ENCODE data around the gene SPNS3.
A peak's percentile ranks its signal among the peaks of the same experiment; 100 is the strongest.

Gene SPNS3

DNA sequence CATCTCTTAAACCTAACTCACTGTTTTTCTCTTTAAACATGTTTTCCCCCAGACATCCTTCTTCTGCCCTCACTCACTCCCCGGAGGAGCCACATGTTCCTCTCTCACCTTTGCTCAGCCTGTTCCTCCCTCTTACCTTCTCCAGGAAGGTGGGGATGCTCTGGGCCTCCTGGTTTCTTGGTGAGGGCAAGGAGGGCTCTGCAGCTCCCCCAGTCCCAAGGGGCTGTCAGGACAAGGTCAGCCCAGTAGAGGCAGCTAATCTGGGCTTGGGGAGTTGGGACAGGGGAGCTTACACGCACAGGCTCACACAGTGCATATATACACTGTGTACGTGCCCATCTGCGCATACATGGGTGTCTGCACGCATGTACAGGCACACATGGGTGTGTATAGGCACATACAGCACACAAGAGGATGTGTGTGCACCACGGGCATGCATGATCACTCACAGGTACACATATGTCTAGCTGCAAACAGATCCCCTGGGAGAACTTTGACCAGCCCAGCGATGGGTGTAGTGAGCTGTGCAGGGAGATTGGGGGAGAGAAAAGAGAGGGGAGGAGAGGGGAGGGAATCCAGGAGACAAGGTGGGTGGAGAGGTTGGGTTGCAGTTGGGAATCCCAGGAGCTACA, 28.6 kb upstream of the SPNS3 start:
- peak overlapping the region; percentile 84 for H3K18ac ChIP-seq (ENCODE audit: low read length)
- no peak overlapping the region for H4K91ac ChIP-seq (ENCODE audit: low read depth, low read length, poor library complexity)
- no peak overlapping the region for H4K8ac ChIP-seq (ENCODE audit: low read depth, low read length)
- peak overlapping the region; percentile 12 for H3K27ac ChIP-seq (replicated peaks; ENCODE audit: low read length)
- H2BK12ac ChIP-seq (ENCODE audit: low read length) = no peak overlapping the region
- H3K79me1 ChIP-seq (ENCODE audit: low read depth, low read length) = peaks cover 3% of the 10 kb centered on the region
- H2BK5ac ChIP-seq (ENCODE audit: low read length) = no peak overlapping the region
- H3K36me3 ChIP-seq (replicated peaks in 1 of 2; ENCODE audit: control insufficient read depth in 2 of 2, insufficient read depth in 2 of 2, low read length in 2 of 2) = no peaks in the 10 kb centered on the region
- H3K23ac ChIP-seq (ENCODE audit: low read depth, low read length, poor library complexity) = peak overlapping the region; percentile 47
- no peaks in the 10 kb centered on the region for H3K4me1 ChIP-seq (ENCODE audit: control insufficient read depth in 2 of 2, insufficient read depth in 1 of 2, low read depth in 1 of 2, low read length in 2 of 2)
- no peak overlapping the region for H3K4ac ChIP-seq (ENCODE audit: low read length)
- peak overlapping the region in 1 of 2 donors; percentile 26 for H3K4me3 ChIP-seq (ENCODE audit: low read length in 2 of 2)
- no peak overlapping the region for H2AFZ ChIP-seq (ENCODE audit: low read length)
- DNase-seq (ENCODE audit: low spot score) = no peak
- H2AK5ac ChIP-seq (ENCODE audit: low read depth, low read length) = no peak overlapping the region
- H3K9ac ChIP-seq (ENCODE audit: low read depth, low read length, poor library complexity) = peak overlapping the region; percentile 70
- no CpG with 5 or more reads among the region's 7 CpGs for WGBS, 2 donors (ENCODE audit: extremely low coverage in 2 of 2, insufficient read length in 2 of 2, insufficient replicate concordance in 1 of 2)
- H3K27me3 ChIP-seq (ENCODE audit: control insufficient read depth in 3 of 3, insufficient read depth in 3 of 3, low read depth in 1 of 3, low read length in 3 of 3) = no peaks in the 10 kb centered on the region
- H3K14ac ChIP-seq (ENCODE audit: low read length) = peak overlapping the region; percentile 41
- H3K4me2 ChIP-seq (ENCODE audit: insufficient read depth, low read length, poor library complexity, severe bottlenecking) = no peak overlapping the region
- H2BK120ac ChIP-seq (ENCODE audit: low read depth, low read length) = no peak overlapping the region
- H2BK15ac ChIP-seq (ENCODE audit: low read length) = peak overlapping the region; percentile 67
- H3K9me3 ChIP-seq (replicated peaks in 1 of 2; ENCODE audit: control insufficient read depth in 2 of 2, insufficient read depth in 1 of 2, low read depth in 1 of 2, low read length in 2 of 2) = no peaks in the 10 kb centered on the region

DNA sequence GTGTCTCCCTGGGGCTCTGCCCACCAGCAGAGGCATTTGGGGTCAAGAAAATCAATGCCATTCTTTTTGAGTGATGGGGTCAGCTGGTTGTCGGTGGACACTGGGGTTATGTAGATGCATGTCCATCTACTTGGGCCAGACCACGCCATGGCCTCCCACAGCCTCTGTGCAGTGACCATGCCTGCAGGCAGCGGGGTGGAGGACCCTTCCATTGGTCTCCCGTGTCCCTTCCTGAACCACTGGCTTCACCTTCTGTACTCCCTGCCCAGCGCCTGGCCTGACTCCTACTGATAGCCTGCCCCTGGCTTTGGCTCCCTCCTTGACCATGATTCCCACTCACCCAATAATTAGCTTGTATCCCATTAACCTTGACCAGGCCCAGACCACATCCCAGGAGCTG, 28.0 kb upstream of the SPNS3 start:
- no peak overlapping the region for H3K14ac ChIP-seq (ENCODE audit: low read length)
- H3K36me3 ChIP-seq (replicated peaks in 1 of 2; ENCODE audit: control insufficient read depth in 2 of 2, insufficient read depth in 2 of 2, low read length in 2 of 2) = no peaks in the 10 kb centered on the region
- H2BK12ac ChIP-seq (ENCODE audit: low read length) = no peak overlapping the region
- no peak overlapping the region for H3K18ac ChIP-seq (ENCODE audit: low read length)
- WGBS, 2 donors (ENCODE audit: extremely low coverage in 2 of 2, insufficient read length in 2 of 2, insufficient replicate concordance in 1 of 2) = no CpG with 5 or more reads among the region's 5 CpGs
- H3K27ac ChIP-seq (replicated peaks; ENCODE audit: low read length) = no peak overlapping the region
- no peak overlapping the region for H4K91ac ChIP-seq (ENCODE audit: low read depth, low read length, poor library complexity)
- peaks cover 3% of the 10 kb centered on the region for H3K79me1 ChIP-seq (ENCODE audit: low read depth, low read length)
- H3K4me3 ChIP-seq (ENCODE audit: low read length in 2 of 2) = peak overlapping the region in 1 of 2 donors; percentile 36
- H2AK5ac ChIP-seq (ENCODE audit: low read depth, low read length) = no peak overlapping the region
- H3K9me3 ChIP-seq (replicated peaks in 1 of 2; ENCODE audit: control insufficient read depth in 2 of 2, insufficient read depth in 1 of 2, low read depth in 1 of 2, low read length in 2 of 2) = no peaks in the 10 kb centered on the region
- H3K4me2 ChIP-seq (ENCODE audit: insufficient read depth, low read length, poor library complexity, severe bottlenecking) = no peak overlapping the region
- no peaks in the 10 kb centered on the region for H3K4me1 ChIP-seq (ENCODE audit: control insufficient read depth in 2 of 2, insufficient read depth in 1 of 2, low read depth in 1 of 2, low read length in 2 of 2)
- H3K27me3 ChIP-seq (ENCODE audit: control insufficient read depth in 3 of 3, insufficient read depth in 3 of 3, low read depth in 1 of 3, low read length in 3 of 3) = no peaks in the 10 kb centered on the region
- no peak overlapping the region for H3K23ac ChIP-seq (ENCODE audit: low read depth, low read length, poor library complexity)
- no peak overlapping the region for H2AFZ ChIP-seq (ENCODE audit: low read length)
- H2BK120ac ChIP-seq (ENCODE audit: low read depth, low read length) = no peak overlapping the region
- no peak overlapping the region for H3K9ac ChIP-seq (ENCODE audit: low read depth, low read length, poor library complexity)
- H2BK15ac ChIP-seq (ENCODE audit: low read length) = no peak overlapping the region
- H4K8ac ChIP-seq (ENCODE audit: low read depth, low read length) = no peak overlapping the region
- DNase-seq (ENCODE audit: low spot score) = no peak
- no peak overlapping the region for H3K4ac ChIP-seq (ENCODE audit: low read length)
- H2BK5ac ChIP-seq (ENCODE audit: low read length) = no peak overlapping the region

DNA sequence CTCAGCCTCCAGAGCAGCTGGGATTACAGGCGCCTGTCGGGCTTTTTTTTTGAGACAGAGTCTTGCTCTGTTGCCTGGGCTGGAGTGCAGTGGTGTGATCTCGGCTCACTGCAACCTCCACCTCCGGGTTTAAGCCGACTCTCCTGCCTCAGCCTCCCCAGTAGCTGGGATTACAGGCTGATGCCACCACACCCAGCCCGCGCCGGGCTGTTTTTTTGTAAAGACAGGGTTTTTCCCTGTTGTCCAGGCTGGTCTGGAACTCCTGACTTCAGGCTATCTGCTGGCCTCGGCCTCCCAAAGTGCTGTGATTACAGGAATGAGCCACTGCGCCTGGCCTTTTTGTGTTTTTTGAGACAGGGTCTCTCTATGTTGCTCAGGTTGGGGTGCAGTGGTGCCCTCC, 27.4 kb upstream of the SPNS3 start:
- Histone ChIP-seq H3K18ac (ENCODE audit: low read length) (no peak overlapping the region), H3K27ac (replicated peaks; ENCODE audit: low read length) (no peak overlapping the region), H2AK5ac (ENCODE audit: low read depth, low read length) (no peak overlapping the region), H3K4ac (ENCODE audit: low read length) (no peak overlapping the region), H4K8ac (ENCODE audit: low read depth, low read length) (no peak overlapping the region), H3K36me3 (replicated peaks in 1 of 2; ENCODE audit: control insufficient read depth in 2 of 2, insufficient read depth in 2 of 2, low read length in 2 of 2) (no peaks in the 10 kb centered on the region), H4K91ac (ENCODE audit: low read depth, low read length, poor library complexity) (no peak overlapping the region), H3K79me1 (ENCODE audit: low read depth, low read length) (peaks cover 3% of the 10 kb centered on the region), H2BK12ac (ENCODE audit: low read length) (no peak overlapping the region), H2AFZ (ENCODE audit: low read length) (no peak overlapping the region), H3K23ac (ENCODE audit: low read depth, low read length, poor library complexity) (no peak overlapping the region), H2BK15ac (ENCODE audit: low read length) (no peak overlapping the region), H2BK120ac (ENCODE audit: low read depth, low read length) (no peak overlapping the region), H3K9ac (ENCODE audit: low read depth, low read length, poor library complexity) (no peak overlapping the region), H3K4me1 (ENCODE audit: control insufficient read depth in 2 of 2, insufficient read depth in 1 of 2, low read depth in 1 of 2, low read length in 2 of 2) (no peaks in the 10 kb centered on the region), H3K4me2 (ENCODE audit: insufficient read depth, low read length, poor library complexity, severe bottlenecking) (no peak overlapping the region), H2BK5ac (ENCODE audit: low read length) (no peak overlapping the region), H3K27me3 (ENCODE audit: control insufficient read depth in 3 of 3, insufficient read depth in 3 of 3, low read depth in 1 of 3, low read length in 3 of 3) (no peaks in the 10 kb centered on the region), H3K14ac (ENCODE audit: low read length) (no peak overlapping the region), H3K9me3 (replicated peaks in 1 of 2; ENCODE audit: control insufficient read depth in 2 of 2, insufficient read depth in 1 of 2, low read depth in 1 of 2, low read length in 2 of 2) (no peaks in the 10 kb centered on the region), H3K4me3 (ENCODE audit: low read length in 2 of 2) (no peak overlapping the region)
- no CpG with 5 or more reads among the region's 10 CpGs for WGBS, 2 donors (ENCODE audit: extremely low coverage in 2 of 2, insufficient read length in 2 of 2, insufficient replicate concordance in 1 of 2)
- no peak for DNase-seq (ENCODE audit: low spot score)

DNA sequence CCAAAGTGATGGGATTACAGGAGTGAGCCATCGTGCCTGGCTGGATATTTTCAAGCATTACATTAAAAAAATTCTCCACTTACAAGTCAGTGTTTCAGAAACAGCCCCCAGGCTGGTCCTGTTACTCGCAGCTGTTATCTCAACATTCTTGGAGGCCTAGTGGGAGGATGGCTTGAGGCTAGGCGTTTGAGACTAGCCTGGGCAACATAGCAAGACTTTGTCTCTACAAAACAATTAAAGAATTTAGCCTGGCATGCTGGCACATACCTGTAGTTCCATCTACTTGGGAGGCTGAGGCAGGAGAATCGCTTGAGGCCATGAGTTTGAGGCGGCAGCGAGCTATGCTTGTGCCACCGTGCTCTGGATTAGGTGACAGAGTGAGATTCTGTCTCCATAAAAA, 26.5 kb upstream of the SPNS3 start:
- Histone ChIP-seq H3K79me1 (ENCODE audit: low read depth, low read length) (peaks cover 3% of the 10 kb centered on the region), H3K9ac (ENCODE audit: low read depth, low read length, poor library complexity) (no peak overlapping the region), H2BK120ac (ENCODE audit: low read depth, low read length) (no peak overlapping the region), H3K14ac (ENCODE audit: low read length) (no peak overlapping the region), H2BK5ac (ENCODE audit: low read length) (no peak overlapping the region), H3K27ac (replicated peaks; ENCODE audit: low read length) (no peak overlapping the region), H2BK15ac (ENCODE audit: low read length) (no peak overlapping the region), H3K4me3 (ENCODE audit: low read length in 2 of 2) (no peak overlapping the region), H4K91ac (ENCODE audit: low read depth, low read length, poor library complexity) (no peak overlapping the region), H2BK12ac (ENCODE audit: low read length) (no peak overlapping the region), H3K18ac (ENCODE audit: low read length) (no peak overlapping the region), H3K36me3 (replicated peaks in 1 of 2; ENCODE audit: control insufficient read depth in 2 of 2, insufficient read depth in 2 of 2, low read length in 2 of 2) (no peaks in the 10 kb centered on the region), H4K8ac (ENCODE audit: low read depth, low read length) (no peak overlapping the region), H3K9me3 (replicated peaks in 1 of 2; ENCODE audit: control insufficient read depth in 2 of 2, insufficient read depth in 1 of 2, low read depth in 1 of 2, low read length in 2 of 2) (no peaks in the 10 kb centered on the region), H3K4me2 (ENCODE audit: insufficient read depth, low read length, poor library complexity, severe bottlenecking) (no peak overlapping the region), H2AFZ (ENCODE audit: low read length) (no peak overlapping the region), H3K27me3 (ENCODE audit: control insufficient read depth in 3 of 3, insufficient read depth in 3 of 3, low read depth in 1 of 3, low read length in 3 of 3) (no peaks in the 10 kb centered on the region), H2AK5ac (ENCODE audit: low read depth, low read length) (no peak overlapping the region), H3K4ac (ENCODE audit: low read length) (no peak overlapping the region), H3K4me1 (ENCODE audit: control insufficient read depth in 2 of 2, insufficient read depth in 1 of 2, low read depth in 1 of 2, low read length in 2 of 2) (no peaks in the 10 kb centered on the region), H3K23ac (ENCODE audit: low read depth, low read length, poor library complexity) (no peak overlapping the region)
- no CpG with 5 or more reads among the region's 7 CpGs for WGBS, 2 donors (ENCODE audit: extremely low coverage in 2 of 2, insufficient read length in 2 of 2, insufficient replicate concordance in 1 of 2)
- no peak for DNase-seq (ENCODE audit: low spot score)

Measured in neuronal stem cell (in vitro differentiated cells).